Measurements from ENCODE around the gene ROR1.

DNA sequence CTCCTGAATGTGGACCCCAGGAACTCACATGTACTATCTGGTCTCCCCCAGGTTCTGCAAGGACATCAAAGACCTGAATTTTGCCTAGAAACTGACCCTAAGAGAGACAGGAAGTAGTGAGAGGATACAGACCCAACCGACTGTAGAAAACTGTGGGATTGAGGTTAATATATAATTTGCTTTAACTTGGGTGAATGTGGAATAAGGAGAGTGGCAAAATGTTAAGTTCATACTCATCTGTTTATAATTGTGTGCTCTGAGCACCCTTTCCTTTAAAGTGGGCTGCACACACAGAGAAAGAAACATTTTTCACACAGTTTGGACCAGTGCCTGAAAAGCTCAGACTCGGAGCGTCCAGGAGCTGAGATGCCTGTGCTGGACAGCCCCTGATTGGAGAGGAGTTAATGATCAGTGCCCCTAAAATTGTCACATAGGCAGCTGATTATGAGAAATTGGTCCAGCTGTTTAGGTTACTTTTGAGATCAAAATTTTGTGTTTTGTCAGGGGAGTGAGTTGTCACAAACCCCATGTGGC is 37.2 kb downstream of the ROR1 start:
- TF ChIP-seq CTCF (IDR thresholded peaks at IDR 0.05) (no peak), EZH2 (IDR thresholded peaks at IDR 0.05) (no peak), EZH2phosphoT487 (IDR thresholded peaks at IDR 0.05) (no peak)

Data from neural progenitor cell (in vitro differentiated cells).